Endothelial cell of hepatic sinusoid (primary cell): Measurements from ENCODE around the gene MBD6.
"Not testable (repeated sequence)": the region's sequence is repeated elsewhere in the genome, so short reads cannot be mapped to it uniquely, and the experiment has no call there.

ENCODE experiments used
- in situ Hi-C: cut with HindIII; loops from 2 replicates; pipeline ENCODE4 v1.10.0; 2017; ENCODE audit warnings: low sequenced_read_pairs

Gene MBD6

DNA sequence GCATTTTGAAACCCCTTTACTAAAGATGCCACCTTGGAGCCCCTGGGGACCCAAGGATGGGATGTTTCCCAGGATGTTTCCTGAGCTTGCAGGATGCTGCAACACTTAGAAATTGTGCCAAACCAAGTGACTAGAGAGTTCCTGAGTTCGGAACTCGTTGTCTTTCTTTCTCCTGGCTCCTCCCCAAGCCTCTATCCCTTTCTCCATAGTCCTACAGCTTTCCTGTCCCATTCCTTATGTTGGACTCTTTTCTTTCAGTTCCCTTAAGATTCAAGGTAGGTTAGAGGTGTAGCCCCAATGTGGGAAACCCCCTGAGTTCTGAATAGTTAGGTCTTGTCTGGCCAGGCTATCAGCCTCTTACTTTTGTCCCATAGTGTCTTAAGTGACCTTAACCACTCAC lies 25.9 kb downstream of the MBD6 start:
- in situ Hi-C loops: no loop called here

DNA sequence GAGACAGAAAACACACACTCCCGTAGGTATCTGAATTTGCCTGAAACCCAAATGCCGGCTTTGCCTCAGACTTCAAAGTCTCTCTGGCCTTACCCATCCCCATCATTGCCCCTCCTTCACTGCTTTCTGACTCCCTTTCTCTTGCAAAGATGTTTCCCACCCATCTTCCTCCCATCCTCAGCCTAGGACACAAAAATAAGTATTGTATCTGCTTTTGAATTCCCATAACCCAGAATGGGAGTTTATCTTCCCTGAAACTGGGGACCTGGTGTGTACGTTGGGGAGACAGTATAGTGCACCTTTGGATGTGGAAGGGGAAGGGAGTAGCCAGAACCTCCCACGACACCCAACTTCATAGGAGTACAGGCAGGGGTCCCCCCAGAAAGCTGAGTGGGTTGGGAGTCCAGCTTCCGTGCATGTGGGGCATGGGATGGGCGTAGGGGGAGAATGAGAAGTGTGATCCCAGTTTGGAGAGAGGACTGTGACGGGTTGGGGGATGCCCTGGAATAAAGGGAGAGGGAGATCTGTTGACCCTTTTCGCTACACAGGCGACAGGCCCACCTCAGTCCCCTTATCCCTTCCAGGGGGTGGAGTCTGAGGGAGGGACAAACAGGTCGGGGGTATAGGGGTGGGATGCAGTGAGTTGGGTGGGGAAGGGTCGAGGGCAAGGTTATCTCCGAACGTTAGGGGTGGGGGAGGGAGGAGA lies 26.7 kb downstream of the MBD6 start:
- in situ Hi-C loops: no loop called here

- in situ Hi-C loops: no loop called here
These were observed 27.5 kb downstream of the MBD6 start, which contains the start of gene KIF5A for GRCh38 chr12:57549909-57550640. TSS of gene KIF5A (plus strand) at chr12:57550044. CDS start at chr12:57550272, 228 bp downstream.

DNA sequence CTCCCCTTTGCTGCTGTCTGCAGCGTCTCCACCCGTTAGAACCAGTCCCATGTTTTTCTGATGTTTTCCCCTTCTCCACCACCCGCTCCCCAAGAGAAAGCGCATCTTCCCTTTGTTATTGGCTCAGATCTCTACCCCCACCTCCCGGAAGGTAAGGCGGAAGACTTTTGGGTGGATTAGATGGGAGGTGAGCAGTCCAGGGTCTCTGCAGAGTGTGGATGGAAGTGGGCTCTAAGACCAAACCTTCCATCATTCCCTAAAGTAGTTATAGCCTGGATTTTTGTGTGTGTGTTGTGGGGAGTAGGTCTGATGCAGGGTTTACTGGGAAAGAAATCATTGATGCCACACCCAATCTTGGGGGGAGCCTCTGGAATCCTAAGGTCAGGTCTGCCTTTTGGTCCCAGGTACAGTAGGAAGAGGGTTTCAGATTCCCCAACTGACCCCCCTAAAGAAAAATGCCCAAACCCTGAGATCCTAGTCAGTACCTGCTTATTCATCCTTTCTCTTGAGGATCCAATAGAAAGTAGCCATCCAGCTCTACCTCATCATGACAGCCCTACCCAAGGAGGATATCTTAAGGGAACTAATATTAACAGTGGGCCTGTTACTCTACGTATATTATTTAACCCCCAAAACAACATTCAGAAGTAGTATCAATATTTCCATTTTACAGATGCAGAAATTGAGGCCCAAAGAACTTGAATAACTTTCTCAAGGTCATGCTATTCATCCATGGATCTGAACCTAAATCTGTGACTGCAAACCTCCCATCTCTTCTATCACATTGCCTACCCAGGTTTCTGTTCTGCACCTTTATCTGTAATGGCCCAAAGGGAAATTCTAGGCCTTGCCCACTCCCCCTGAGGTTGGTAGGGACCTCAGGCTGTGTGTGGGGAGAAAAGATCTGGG lies 28.3 kb downstream of the MBD6 start:
- in situ Hi-C loops: no loop called here

- in situ Hi-C loops: no loop called here
These were observed 29.1 kb downstream of the MBD6 start for GRCh38 chr12:57551637-57552305.

GRCh38 chr12:57552306-57552651 lies 29.7 kb downstream of the MBD6 start:
- in situ Hi-C loops: no loop called here

DNA sequence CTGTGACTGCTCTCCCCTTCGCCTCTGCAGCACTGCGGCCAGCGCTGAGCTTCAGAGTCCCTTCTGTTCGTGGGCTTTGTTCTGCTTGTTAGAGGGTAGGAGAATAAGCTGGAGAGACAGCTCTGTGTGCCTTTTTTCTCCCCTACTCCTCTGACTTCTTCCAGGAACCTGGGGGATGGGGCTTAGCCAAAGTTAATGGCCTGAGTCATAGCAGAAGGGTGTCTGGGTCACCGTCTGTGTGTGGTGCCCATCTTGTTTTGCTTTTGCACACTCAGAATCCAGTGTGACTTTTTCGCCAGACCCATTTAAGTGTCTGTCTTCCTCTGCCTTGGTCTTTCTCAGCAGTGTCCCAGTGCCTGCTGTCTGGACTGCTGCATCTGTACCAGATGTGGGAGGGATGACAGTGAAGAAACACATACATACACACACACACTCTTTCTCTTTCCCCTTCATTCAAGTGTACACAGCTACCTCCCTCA lies 30.2 kb downstream of the MBD6 start:
- in situ Hi-C loops: no loop called here

GRCh38 chr12:57553343-57554202 lies 30.9 kb downstream of the MBD6 start:
- in situ Hi-C loops: no loop called here

DNA sequence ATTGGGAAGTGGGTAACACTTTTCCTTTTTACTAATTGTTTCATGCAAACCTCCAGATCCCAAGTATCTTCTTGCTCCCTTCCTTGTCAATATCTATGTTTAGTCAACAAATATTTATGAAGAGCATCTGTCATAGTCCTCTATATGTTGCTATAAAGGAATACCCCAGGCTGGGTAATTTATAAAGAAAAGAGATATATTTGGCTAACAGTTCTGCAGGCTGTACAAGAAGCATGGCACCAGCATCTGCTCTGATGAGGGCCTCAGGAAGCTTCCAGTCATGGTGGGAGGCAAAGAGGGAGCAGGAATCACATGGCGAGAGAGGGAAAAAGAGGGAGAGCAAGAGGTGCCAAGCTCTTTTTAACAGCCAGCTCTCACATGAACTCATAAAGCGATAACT lies 31.8 kb downstream of the MBD6 start:
- in situ Hi-C loops: no loop called here

DNA sequence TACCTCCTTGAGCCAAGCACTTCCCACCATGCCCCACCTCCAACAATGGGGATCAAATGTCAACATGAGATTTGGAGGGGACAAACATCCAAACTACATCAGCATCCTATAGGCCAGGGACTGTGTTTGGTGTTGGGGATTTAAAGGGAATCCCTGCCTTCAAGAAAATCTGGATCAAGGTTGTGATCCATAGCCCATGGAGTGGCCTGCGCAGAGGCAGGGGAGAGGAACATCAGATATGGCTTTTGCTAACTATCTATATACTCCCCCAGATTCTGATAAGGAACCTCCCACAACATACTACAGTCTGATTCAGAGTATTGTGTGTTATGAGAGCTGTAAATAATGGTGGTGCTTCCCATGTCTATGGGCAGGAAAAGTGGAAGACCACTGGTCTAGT lies 32.3 kb downstream of the MBD6 start:
- in situ Hi-C loops: no loop called here

DNA sequence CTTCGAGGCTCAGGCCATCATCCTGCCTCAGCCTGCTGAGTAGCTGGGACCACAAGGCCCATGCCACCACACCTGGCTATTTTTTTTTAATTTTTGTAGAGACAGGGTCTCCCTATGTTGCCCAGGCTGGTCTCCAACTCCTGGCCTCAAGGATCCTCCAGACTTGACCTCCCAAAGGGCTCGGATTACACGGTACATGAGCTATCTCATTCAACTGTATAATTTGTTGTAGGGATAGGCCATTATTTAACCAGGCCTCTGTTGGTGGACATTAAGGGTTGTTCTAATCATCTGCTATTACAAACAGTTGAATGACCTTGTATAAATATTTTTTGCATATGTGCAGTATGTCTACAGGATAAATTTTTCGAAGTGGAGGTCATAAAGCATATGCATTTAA lies 36.2 kb downstream of the MBD6 start:
- in situ Hi-C loops: no loop called here

GRCh38 chr12:57560516-57560915 lies 37.9 kb downstream of the MBD6 start:
- in situ Hi-C loops: no loop called here

- in situ Hi-C loops: not testable (repeated sequence)
These were observed 38.5 kb downstream of the MBD6 start for GRCh38 chr12:57561117-57561516.

DNA sequence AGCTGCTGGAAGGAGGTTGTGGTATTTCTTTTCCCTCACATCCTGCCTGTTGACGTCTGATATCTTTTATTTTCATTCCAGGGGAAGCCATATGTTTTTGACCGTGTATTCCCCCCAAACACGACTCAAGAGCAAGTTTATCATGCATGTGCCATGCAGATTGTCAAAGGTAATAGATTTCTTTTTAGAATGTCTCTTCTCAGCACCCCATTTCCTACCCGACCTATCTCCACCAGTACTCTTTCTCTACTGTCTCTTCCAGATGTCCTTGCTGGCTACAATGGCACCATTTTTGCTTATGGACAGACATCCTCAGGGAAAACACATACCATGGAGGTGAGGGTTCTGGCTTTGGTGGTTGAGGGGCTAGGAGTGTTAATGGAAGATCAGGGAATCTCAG lies 40.7 kb downstream of the MBD6 start:
- in situ Hi-C loops: no loop called here

- in situ Hi-C loops: no loop called here
These were observed 41.6 kb downstream of the MBD6 start for GRCh38 chr12:57564178-57564740.

- in situ Hi-C loops: no loop called here
These were observed 46.2 kb downstream of the MBD6 start for GRCh38 chr12:57568838-57569237.

DNA sequence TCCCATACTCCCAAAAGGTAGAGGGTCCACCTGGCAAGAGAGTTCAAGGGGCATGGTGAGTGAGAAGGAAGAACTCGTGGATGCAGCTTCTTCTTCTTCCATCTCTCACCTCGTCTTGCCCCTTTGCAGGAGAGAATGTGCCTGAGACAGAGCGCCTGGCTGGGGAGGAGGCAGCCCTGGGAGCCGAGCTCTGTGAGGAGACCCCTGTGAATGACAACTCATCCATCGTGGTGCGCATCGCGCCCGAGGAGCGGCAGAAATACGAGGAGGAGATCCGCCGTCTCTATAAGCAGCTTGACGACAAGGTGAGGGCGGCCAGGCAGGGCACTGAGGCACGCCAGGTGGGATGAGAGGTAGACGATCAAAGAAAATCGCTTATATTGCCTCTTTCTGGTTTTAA lies 47.2 kb downstream of the MBD6 start:
- in situ Hi-C loops: no loop called here

- in situ Hi-C loops: not testable (repeated sequence)
These were observed 47.8 kb downstream of the MBD6 start for GRCh38 chr12:57570438-57570837.

GRCh38 chr12:57571926-57572762 lies 49.5 kb downstream of the MBD6 start:
- in situ Hi-C loops: no loop called here
